ENCODE results near the gene HIVEP3.
A peak's percentile ranks its signal among the peaks of the same experiment; 100 is the strongest.

The HIVEP3 gene

GRCh38 chr1:41844781-41845272, 73.9 kb downstream of the HIVEP3 start:
- no peak for DNase-seq

- peak; percentile 12 for DNase-seq
Measured at GRCh38 chr1:41844255-41844654, 74.5 kb downstream of the HIVEP3 start.

- no peak for DNase-seq
Measured at GRCh38 chr1:41842993-41843755, 75.5 kb downstream of the HIVEP3 start.

GRCh38 chr1:41842326-41842725, 76.4 kb downstream of the HIVEP3 start:
- DNase-seq = no peak

- DNase-seq = no peak
Measured at GRCh38 chr1:41840592-41841246, 78.0 kb downstream of the HIVEP3 start.

GRCh38 chr1:41838266-41838665, 80.5 kb downstream of the HIVEP3 start:
- no peak for DNase-seq

GRCh38 chr1:41837691-41838090, 81.0 kb downstream of the HIVEP3 start:
- DNase-seq = no peak

- DNase-seq = no peak
Measured at GRCh38 chr1:41835485-41835884, 83.2 kb downstream of the HIVEP3 start.

GRCh38 chr1:41833519-41834000, 85.2 kb downstream of the HIVEP3 start:
- no peak for DNase-seq

- no peak for DNase-seq
Measured at GRCh38 chr1:41830726-41831125, 88.0 kb downstream of the HIVEP3 start.

GRCh38 chr1:41827991-41828570, 90.6 kb downstream of the HIVEP3 start:
- peak; percentile 40 for DNase-seq

GRCh38 chr1:41823471-41823870, 95.3 kb downstream of the HIVEP3 start:
- DNase-seq = no peak

- DNase-seq = no peak
Measured at GRCh38 chr1:41822866-41823265, 95.9 kb downstream of the HIVEP3 start.

- no peak for DNase-seq
Measured at GRCh38 chr1:41819843-41820242, 98.9 kb downstream of the HIVEP3 start.

GRCh38 chr1:41819069-41819468, 99.7 kb downstream of the HIVEP3 start:
- DNase-seq = no peak

- DNase-seq = no peak
Measured at GRCh38 chr1:41816061-41816460, 102.7 kb downstream of the HIVEP3 start.

GRCh38 chr1:41813755-41814745, 104.7 kb downstream of the HIVEP3 start:
- DNase-seq = no peak

- no peak for DNase-seq
Measured at GRCh38 chr1:41813226-41813625, 105.5 kb downstream of the HIVEP3 start.

GRCh38 chr1:41812453-41812852, 106.3 kb downstream of the HIVEP3 start:
- no peak for DNase-seq

- peak; percentile 51 for DNase-seq
Measured at GRCh38 chr1:41812051-41812450, 106.7 kb downstream of the HIVEP3 start.

- no peak for DNase-seq
Measured at GRCh38 chr1:41811051-41811795, 107.5 kb downstream of the HIVEP3 start.

- no peak for DNase-seq
Measured at GRCh38 chr1:41810446-41810845, 108.3 kb downstream of the HIVEP3 start.
